ENCODE results near the gene HAT1. TPM values are rescaled to one million over a fixed set of nuclear protein-coding genes. Genes with fewer than 3 reads are reported as not detected.
"Not testable (repeated sequence)": the region's sequence is repeated elsewhere in the genome, so short reads cannot be mapped to it uniquely, and the experiment has no call there.

Gene HAT1
- total RNA-seq, 1 experiment from 2014 or later = 151 TPM

DNA sequence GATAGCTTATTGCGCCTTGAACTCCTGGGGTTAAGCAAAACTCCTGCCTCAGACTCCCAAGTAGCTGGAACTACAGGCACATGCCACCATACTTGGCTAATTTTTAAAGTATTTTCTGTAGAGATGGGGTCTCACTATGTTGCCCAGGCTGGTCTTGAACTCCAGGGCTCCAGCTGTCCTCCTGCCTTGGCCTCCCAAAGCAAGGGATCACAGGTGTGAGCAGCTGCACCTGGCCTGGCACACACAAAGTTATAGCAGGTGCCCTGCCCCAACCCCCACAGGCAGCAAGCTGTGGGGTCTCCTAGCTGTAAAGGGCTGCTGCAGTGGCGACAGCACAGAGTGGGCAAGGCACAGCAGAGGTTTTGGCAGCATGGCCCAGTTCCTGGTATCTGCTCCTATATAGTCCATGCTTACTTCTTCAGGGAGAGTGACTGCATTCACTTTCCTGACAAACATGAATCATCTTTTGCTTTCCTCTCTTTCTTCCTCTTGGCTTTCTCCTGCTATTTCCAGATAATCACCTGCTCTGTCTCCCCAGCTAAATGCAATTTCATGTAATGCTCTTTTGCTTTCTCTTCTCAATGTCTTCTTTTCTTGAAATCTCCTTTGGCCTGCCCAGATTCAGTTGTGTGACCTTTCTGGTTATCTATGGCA lies 50.2 kb downstream of the HAT1 start:
- DNase-seq (ENCODE audit: low read depth) = peak; percentile 2

DNA sequence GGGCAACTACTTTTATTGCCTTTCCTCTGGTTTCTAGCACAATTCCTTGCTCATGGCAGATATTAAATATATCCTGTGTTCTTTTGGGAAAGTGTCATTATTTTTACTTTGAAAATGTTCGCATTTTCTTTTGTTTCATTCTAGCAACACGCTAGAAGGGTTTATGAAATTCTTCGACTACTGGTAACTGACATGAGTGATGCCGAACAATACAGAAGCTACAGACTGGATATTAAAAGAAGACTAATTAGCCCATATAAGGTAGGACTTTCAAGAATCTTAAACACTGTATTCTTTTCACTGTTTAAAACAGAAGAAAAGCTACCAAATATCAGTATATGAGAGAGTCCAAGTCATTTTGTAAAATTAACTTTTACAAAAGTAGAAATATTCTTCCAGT lies 56.8 kb downstream of the HAT1 start:
- no peak for DNase-seq (ENCODE audit: low read depth)

DNA sequence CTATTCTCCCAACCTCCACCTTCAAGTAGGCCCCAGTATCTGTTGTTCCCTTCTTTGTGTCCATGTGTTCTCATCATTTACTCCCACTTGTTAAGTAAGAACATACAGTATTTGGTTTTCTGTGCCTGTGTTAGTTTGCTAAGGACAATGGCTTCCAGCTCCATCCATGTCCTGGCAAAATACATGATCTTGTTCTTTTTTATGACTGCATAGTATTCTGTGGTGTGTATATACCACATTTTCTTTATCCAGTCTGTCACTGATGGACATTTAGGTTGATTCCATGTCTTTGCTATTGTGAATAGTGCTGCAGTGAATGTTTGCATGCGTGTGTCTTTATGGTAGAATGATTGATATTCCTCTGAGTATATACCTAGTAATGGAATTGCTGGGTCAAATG lies 61.7 kb downstream of the HAT1 start:
- not testable (repeated sequence) for DNase-seq (ENCODE audit: low read depth)

DNA sequence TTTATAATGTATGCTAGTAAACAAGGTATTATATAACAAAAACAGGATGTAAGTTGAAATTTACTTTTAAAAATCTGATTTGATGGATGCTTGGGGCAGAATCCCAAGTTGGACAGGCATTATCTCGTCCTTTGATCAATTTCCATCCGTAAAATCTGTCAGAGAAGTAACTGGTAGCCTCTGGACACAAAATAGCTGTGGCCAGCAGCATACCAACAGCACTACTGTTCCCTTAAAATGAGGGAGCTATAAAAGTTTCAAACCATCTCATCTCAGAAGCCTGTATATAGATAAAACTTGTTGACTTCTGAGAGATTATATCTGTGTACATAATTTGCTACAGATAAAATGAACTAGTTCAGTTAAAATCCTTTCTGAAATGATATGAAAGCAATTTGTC lies 62.8 kb downstream of the HAT1 start:
- peak; percentile 68 for DNase-seq (ENCODE audit: low read depth)

DNA sequence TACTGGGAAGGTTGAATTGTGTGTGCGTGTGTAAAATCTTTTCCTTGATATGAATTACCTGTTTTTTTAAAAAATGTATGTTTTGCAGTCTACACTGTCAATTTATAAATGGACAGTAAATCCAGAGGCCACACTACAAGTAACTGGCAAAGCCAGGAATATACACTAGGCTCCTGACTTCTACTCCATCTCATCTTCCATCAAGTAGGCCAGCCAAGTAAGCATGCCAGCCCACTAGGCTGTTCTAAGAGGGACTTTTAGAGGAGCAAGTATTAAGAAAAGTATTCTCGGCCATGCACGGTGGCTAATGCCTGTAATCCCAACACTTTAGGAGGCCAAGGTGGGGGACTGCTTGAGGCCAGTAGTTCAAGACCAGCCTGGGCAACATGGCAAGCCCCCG lies 64.5 kb downstream of the HAT1 start:
- DNase-seq (ENCODE audit: low read depth) = no peak

DNA sequence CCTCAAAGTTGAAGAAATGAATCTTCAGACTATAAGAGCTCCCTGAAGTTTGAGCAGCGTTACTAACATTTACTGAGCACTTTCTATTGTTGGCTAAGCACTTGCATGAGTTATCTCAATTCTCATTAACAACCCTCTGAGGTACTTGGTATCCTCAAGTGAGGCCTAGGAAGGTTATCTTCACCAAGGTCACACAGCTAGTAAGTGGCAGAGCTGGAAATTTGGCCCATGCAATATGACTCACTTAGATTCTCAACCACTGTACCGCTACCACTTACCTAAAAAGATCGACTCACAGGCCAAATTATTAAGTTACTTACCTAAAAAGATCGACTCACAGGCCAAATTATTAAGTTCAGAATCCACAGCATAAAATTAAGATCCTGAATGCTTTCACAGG lies 68.8 kb downstream of the HAT1 start:
- peak; percentile 37 for DNase-seq (ENCODE audit: low read depth)

DNA sequence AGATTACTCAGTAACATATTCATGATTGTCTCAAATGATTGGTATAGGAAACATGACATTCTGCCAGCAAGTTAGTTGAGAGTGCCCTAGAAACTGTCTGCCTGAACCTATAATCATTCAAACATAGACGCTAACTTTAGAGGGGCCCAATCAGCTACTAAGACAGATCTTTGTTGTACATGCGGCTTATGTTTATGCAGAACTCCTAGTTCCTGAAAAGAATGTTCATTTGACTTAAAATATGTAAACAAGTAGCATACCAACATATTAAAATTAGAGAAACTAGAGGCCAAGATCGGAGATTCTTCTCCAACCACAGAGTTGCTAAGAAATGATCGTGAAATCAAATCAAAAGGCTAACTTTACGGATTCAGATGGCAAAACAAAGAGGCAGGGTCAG lies 73.3 kb downstream of the HAT1 start:
- DNase-seq (ENCODE audit: low read depth) = no peak

DNA sequence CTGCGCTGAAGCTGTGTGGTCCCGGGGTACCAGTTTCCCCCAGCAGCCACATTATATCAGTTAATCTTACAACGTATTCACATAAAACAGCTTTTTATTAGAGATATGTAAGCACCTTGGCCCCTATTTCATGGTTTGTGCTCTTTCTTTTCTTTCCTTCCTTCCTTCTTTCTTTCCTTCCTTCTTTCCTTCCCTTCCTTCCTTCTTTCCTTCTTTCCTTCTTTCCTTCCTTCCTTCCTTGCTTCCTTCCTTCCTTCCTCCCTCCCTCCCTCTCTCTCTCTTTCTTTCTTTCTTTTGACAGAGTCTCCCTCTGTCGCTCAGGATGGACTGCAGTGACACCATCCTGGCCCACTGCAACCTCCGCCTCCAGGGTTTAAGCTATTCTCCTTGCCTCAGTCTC lies 73.8 kb downstream of the HAT1 start:
- no peak for DNase-seq (ENCODE audit: low read depth)

DNA sequence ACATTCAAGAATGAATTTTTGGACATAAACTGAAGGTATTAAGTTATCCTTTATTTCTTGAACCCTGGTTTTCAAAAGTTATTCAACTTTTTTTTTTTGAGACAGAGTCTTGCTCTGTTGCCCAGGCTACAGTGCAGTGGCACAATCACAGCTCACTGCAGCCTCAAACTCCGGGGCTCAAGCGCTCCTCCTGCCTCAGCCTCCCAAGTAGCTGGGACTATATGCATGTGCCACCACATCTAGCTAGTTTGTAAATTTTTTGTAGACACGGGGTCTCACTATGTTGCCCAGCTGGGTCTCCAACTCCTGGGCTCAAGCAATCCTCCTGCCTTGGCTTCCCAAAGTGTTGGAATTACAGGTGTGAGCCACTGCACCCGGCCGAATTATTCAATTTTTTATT lies 74.8 kb downstream of the HAT1 start:
- DNase-seq (ENCODE audit: low read depth) = not testable (repeated sequence)

DNA sequence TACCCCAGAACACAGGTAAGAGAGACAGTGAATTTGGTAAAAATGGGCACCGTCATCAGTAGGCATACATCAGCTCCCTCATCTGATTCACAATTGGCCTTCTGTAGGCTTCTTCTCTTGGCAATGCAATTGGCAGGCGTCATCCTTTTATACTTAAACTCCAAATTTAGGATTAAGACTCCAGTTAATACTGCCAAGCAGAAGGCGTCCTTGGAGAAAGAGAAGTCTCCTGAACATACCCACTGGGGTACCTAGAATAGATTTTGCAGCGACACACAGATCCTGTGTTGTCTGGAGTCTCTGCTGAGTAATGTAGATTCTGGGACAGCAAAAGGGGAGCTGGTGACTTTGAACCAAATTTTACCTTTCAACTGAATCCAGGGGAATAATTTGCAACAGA lies 76.9 kb downstream of the HAT1 start:
- DNase-seq (ENCODE audit: low read depth) = no peak

DNA sequence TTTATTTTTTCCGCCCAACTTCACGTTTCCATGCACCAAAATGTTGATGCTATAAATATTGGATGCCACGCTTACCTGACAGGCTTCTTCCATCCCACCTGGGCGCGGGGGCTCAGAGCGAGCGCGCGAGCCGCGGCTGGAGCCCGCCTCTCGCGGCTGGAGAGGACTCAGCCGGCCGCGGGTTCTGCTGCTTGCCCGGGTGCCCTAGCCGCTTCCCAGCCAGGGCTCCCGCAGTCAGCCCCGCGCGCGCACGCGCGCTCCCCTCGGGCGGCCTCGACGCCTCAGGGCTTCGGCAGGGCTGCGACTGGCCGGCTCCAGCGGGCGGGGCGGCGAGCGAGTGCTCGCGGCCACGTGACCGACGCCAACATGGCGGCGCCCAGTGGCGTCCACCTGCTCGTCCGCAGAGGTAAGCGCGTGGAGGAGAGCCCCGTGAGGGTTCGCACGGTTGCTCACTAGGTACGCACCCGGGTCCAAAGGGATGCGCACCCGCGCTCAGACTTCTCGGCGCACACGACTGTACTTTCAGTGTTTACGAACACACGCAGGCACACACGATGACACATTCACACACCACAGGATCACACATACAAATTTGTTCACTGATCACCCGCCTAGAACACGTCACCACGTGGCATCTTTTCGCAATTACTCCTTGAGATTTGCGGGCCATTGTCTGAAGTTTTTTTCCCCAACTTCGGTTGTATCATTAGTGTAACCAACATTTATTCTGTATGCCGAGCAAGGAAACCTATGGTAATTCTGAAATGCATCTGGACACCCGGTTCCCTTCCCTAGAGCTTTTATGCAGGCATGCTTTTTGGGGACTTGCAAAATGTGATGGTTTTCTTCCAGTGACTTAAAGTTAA lies 77.6 kb downstream of the HAT1 start, which contains the start of gene METAP1D:
TSS of gene METAP1D (plus strand) at position 350 of the 866 bp plus-strand sequence. CDS start at position 367, 17 bp downstream.
- DNase-seq (ENCODE audit: low read depth) = peak; percentile 87

DNA sequence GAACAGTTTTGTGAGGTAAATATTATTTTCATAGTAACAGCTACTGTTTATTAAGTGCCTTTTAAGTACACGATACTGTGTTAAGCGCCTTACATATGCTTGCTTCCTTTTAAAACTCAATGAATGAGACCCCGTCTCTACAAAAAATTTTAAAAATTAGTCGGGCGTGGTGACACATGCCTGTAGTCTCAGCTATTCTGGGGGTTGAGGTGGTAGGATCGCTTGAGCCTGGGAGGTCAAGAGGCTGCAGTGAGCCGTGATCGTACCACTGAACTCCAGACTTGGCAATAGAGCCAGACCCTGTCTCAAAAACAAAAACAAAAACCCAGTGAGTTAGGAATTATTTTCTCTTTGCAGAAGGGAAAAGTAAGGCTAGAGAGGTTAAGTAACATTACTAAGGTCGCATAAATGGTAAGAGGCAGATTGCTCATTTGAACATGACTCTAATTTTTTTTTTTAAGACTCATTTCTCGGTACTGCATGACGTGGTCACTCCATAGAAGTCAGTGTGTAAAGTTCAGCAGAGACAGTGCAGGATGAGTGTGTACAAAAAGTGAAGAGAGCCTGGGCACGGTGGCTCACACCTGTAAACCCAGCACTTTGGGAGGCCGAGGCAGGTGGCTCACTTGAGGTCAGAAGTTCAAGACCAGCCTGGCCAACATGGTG lies 78.6 kb downstream of the HAT1 start:
- DNase-seq (ENCODE audit: low read depth) = no peak

DNA sequence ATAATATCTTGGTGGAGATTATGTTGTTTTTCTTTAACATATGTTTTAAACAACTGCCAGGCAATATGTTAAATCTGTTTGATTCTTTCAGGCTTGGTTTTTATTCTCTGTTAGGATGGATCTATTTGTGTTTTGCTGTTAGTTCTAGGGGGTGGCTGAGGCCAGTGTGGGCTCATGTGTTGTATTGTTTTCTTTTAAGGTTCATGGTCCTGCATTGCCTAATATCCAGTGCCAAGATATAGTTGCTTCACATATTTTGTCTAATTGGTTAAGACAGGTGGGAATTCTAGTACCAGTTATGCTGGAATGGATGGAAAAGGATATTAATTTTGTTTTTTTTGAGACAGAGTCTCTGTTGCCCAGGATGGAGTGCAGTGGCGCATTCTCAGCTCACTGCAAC lies 85.1 kb downstream of the HAT1 start:
- no peak for DNase-seq (ENCODE audit: low read depth)

DNA sequence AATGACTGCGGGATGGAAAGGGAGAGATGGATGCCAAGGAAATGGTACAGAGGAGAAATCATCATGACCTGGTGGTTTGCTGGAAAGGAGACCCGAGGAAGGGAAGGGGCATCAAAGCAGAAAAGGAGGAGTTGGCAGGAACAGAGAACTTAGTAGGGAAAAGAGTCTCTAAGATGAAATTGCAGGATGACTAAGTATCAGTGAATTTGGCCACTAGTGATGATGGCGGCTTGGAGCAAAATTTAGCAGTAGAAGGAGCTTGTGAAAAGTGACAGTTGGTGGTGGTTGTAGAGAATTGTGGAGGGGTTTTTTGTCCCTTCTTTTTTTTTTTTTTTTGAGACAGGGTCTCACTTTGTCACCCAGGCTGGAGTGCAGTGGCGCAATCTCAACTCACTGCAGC lies 87.6 kb downstream of the HAT1 start:
- DNase-seq (ENCODE audit: low read depth) = peak; percentile 29

DNA sequence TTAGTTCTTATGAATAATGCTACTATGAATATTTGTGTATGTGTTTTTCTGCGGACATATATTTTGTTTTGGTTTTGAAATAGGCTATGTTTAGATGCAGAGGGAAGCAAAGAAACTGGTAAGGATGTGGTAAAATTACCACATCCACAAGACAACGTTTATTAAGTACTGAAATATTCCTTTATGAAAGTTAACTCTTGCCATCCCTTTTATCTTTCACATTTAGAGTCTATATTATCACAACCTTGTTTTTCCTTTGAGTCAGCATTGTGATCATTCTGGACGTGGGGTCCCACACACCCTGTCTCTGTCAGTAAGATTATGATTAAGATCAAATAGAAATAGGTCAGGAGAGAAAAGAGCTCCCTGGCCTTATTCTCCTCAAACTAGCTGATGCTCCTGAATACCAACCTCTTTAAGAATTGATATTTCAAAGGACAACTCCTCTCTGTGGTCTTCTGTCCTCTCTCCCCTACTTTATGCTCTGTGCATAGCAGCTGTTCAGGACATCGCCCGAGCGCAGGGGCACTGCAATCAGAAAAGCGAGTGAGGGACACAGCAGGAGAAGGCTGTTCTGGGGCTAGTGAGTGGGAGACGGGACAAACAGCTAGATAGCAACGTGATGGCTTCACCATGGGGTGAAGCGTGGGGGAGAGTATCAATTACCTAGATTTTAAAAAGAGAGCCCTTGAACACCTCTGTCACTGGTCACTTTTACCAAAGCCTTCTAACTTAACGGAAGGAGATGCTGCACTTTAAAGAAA lies 89.7 kb downstream of the HAT1 start:
- DNase-seq (ENCODE audit: low read depth) = no peak

DNA sequence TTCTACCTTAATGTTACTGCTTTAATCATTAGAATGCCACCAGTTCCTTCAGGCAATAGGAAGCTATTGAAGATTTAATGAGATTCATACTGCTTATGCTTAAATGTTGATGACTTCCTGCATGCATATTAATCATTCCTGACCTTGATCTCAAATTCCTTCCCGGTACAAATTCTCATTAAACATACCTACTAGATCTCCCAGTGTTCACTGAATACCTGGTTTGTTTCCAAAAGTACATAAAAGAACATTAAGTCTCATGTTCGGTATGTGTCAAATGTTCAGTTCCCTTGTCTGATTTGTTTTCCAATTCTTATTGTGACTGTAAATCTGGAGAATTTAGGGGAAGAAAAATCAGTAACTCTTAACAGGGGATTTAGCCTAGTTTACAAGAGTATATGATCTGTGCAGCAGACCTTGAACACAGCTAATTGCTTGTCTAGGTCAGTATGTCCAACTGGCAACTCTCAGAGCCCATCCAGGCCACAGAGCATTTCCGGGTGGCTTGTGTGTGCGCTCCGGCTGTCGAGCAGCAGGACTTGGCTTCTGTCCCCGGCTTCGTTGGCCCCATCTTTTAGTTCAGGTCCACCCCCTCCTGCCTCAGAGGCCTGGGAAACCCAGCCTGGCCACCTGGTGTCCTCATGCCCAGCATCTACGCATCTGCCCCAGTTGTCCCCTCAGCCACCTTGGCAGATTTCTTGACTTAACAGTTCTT lies 90.6 kb downstream of the HAT1 start:
- DNase-seq (ENCODE audit: low read depth) = peak; percentile 78

DNA sequence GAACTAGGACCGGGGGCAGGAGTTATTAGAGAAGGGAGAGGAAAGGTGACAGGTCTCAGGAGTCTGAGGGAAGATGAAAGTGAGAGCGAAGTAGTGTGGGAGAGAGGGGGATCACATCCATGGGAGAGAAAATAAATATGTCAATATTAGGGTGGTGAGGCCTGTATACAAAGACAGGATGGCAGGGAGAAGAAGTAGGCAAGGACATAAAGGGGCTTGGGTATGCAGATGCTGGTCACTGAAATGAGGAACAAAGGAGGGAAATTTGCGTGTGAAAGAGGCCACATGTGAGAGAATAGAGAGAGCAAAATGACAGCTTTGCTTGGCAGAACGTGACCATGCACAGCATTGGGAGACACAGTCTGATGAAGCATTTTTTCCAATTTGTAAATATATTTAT lies 91.1 kb downstream of the HAT1 start:
- no peak for DNase-seq (ENCODE audit: low read depth)

DNA sequence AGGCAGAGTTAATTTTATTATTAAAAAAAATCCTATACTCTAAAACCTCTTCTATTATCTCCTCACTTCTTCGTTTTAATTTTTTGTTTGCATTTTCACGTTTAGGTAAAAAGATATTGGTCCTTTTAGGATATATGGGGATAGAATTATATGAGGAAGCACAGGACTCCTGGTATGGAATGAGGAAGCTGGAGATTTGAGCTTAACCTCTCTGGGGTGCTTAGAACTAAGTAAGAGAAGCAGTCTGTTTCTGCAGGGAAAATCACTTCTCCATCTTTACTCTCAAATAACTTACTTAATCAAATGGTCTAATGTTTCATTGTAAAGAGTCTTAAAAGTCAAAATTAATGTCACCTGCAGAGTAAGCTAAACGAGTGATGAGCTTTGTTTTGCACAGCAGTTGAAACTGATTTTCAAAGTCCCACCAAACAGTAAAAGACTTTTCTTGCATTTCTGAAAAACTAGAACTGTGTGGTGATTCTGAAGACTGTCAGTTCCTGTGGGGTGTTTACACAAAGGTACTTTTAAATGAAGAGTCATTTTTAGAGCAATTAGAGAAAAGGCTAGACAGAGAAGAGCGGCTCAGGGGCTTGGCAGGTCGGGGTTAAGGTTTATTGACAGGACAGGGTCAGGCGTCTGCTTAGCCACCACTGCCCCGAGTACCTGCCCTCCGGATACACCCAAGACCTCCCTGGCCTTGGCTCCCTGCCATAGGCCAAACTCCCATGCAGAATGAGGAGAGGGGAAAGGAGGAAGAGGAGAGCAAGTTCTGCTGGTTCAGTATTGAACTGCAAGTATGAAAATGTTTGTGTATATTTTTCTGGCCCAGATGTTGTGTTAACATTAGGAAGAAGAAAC lies 99.0 kb downstream of the HAT1 start:
- DNase-seq (ENCODE audit: low read depth) = peak; percentile 69

DNA sequence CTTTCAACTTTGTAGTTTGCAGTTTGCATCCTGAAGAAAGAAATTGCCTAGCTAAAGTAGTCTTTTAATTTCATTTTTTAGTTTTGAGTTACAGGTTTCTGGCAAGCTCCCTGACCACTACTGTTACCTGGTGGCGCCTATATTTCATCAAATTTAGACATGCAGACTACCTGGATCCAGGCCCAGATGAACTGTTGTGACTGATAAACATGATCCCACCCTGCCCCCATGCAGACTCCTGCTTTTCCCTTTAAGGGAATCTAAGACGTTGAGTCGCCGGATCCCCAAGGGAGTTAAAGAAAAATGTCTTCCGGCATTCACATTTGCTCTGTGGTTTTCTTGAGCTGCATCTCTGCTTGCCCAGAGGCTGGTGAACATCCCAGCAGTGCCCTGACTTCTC lies 99.7 kb downstream of the HAT1 start:
- peak; percentile 90 for DNase-seq (ENCODE audit: low read depth)

DNA sequence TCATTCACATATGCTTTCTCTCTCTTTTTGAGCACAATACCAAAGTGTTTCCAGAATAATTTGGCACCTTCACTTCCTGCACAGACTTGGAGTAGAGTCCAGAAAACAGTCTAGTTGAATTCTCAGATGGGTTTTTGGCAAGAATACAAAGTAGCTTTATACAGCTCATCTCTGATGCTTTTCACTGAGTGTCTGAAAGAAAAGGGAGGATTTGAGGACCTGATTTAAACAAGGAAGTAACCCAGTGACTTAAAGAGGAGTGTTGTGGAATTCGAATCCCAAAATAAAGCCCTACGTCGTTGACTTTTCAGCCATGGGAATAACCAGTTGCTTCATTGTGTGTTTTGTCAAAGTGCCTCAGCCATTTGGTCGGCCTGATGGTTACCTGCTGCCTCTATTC lies 109.3 kb downstream of the HAT1 start:
- peak; percentile 18 for DNase-seq (ENCODE audit: low read depth)

All from M059J (cell line).